ENCODE measurements around the gene PRKCQ. TPM values are rescaled to one million over a fixed set of nuclear protein-coding genes. Genes with fewer than 3 reads are reported as not detected.

PRKCQ gene
- total RNA-seq, 1 experiment from 2014 or later, result 12.1 TPM

- Histone ChIP-seq H2AFZ (ENCODE audit: low read length) (no peak overlapping the region), H4K8ac (replicated peaks; ENCODE audit: insufficient read length, low read depth, low read length) (no peak overlapping the region), H3K9ac (ENCODE audit: extremely low read depth, insufficient read length, low read length) (no peak overlapping the region), H3T11ph (ENCODE audit: low read length) (no peak overlapping the region), H2BK5ac (ENCODE audit: insufficient read length, low read length) (no peak overlapping the region), H4K91ac (ENCODE audit: insufficient read length, low read depth, low read length) (no peak overlapping the region), H2BK20ac (ENCODE audit: low read depth, low read length, poor library complexity, severe bottlenecking) (no peak overlapping the region), H3K4me1 (ENCODE audit: insufficient read depth, low read length) (peaks cover 4% of the 10 kb centered on the region; the same call in 1 of the 2 replicates), H3K56ac (ENCODE audit: insufficient read length, low read depth, low read length) (no peak overlapping the region), H4K20me1 (ENCODE audit: control insufficient read depth, insufficient read depth, insufficient read length) (no peaks in the 10 kb centered on the region), H3K18ac (ENCODE audit: insufficient read length, low read depth, low read length) (no peak overlapping the region), H3K23me2 (ENCODE audit: insufficient read length, low read depth, low read length, poor library complexity, severe bottlenecking) (no peaks in the 10 kb centered on the region), H2AK5ac (ENCODE audit: insufficient read length, low read length) (no peak overlapping the region), H3K27me3 (ENCODE audit: insufficient read depth, low read length) (no peaks in the 10 kb centered on the region), H3K23ac (ENCODE audit: insufficient read length, low read depth, low read length) (no peak overlapping the region), H3K4ac (ENCODE audit: low read depth, low read length) (no peak overlapping the region), H2BK15ac (ENCODE audit: low read depth, low read length) (no peak overlapping the region), H3K79me2 (ENCODE audit: insufficient read depth, low read length) (no peaks in the 10 kb centered on the region), H3K79me1 (ENCODE audit: insufficient read depth, low read depth, low read length, poor library complexity, severe bottlenecking) (no peaks in the 10 kb centered on the region), H3K9me3 (ENCODE audit: control insufficient read depth, low read depth, low read length) (no peaks in the 10 kb centered on the region), H3K4me2 (ENCODE audit: insufficient read depth, insufficient read length, low read length) (no peak overlapping the region), H4K5ac (ENCODE audit: insufficient read length, low read depth, low read length) (no peak overlapping the region), H3K27ac (ENCODE audit: insufficient read length, low read depth, low read length) (no peak overlapping the region), H3K14ac (ENCODE audit: insufficient read depth, low read length) (no peak overlapping the region), H2BK12ac (ENCODE audit: insufficient read length, low read depth, low read length) (no peak overlapping the region), H2BK120ac (ENCODE audit: low read depth, low read length, poor library complexity, severe bottlenecking) (no peak overlapping the region)
- no CpG with 5 or more reads among the region's 9 CpGs for whole genome bisulfite sequencing (ENCODE audit: extremely low coverage, insufficient read length, low lambda C conversion rate)
- Mint-ChIP-seq H3K27me3 (ENCODE audit: low read depth) (no peaks in the 10 kb centered on the region; the same call in 1 of the 2 replicates), H3K4me1 (peaks cover 12 to 16% of the 10 kb centered on the region in 2 experiments), H3K9me3 (peaks cover 5 to 13% of the 10 kb centered on the region in 2 experiments; a peak in 3 of 5 replicates), H3K4me3 (no peak overlapping the region), H3K36me3 (ENCODE audit: insufficient read depth in 1 of 3, low read depth in 3 of 3) (peaks cover 5 to 13% (median 6%) of the 10 kb centered on the region in 3 experiments; a peak in 4 of 7 replicates), H3K27ac (no peak overlapping the region)
- no peak for DNase-seq
- no peak for TF ChIP-seq CTCF (conservative IDR thresholded peaks at IDR 0.05)
Measured at GRCh38 chr10:6601246-6601805, 21.2 kb upstream of the PRKCQ start.
